GM23338 (cell line): Measurements from ENCODE around the gene NLN. TPM values are rescaled to one million over a fixed set of nuclear protein-coding genes. Genes with fewer than 3 reads are reported as not detected.

ENCODE experiments used
- ATAC-seq: fragments of 200-7000 bp; cut with Tn5 transposase; 3 replicates; pipeline ENCODE4 v1.9.1; 2020
- DNase-seq: peaks from one replicate; pipeline ENCODE4 v3.0.0-alpha.2; 2015; ENCODE audit warnings: low spot score
- H2AFZ ChIP-seq: fragments of 200-600 bp; sonication (generic); 2 replicates; pipeline ENCODE4 v1.8.0; 2016; ENCODE audit warnings: antibody characterized with exemption, mild to moderate bottlenecking, moderate library complexity
- H3F3A ChIP-seq: fragments of 200-600 bp; sonication (generic); replicated peaks from 2 replicates; pipeline ENCODE4 v1.8.0; 2017; ENCODE audit warnings: antibody characterized with exemption, mixed run types, low read depth
- H3K27ac ChIP-seq: fragments of 200-600 bp; sonication (generic); 2 replicates; pipeline ENCODE4 v1.6.1; 2016; ENCODE audit warnings: low read depth
- H3K27me3 ChIP-seq: fragments of 200-600 bp; sonication (generic); 2 replicates; pipeline ENCODE4 v1.8.0; 2016; ENCODE audit warnings: mild to moderate bottlenecking, mixed run types, moderate library complexity; ENCODE audit not compliant: insufficient read depth
- H3K36me3 ChIP-seq: fragments of 200-600 bp; sonication (generic); 2 replicates; pipeline ENCODE4 v1.8.0; 2016; ENCODE audit warnings: mild to moderate bottlenecking; ENCODE audit not compliant: insufficient read depth
- H3K4me1 ChIP-seq: fragments of 200-600 bp; sonication (generic); 2 replicates; pipeline ENCODE4 v1.8.0; 2016; ENCODE audit warnings: mild to moderate bottlenecking, moderate library complexity; ENCODE audit not compliant: insufficient read depth
- H3K4me2 ChIP-seq: fragments of 200-600 bp; sonication (generic); 2 replicates; pipeline ENCODE4 v1.7.1; 2017; ENCODE audit warnings: mixed run types
- H3K4me3 ChIP-seq: fragments of 200-600 bp; sonication (generic); 2 replicates; pipeline ENCODE4 v1.6.1; 2016; ENCODE audit warnings: mixed run types
- H3K79me2 ChIP-seq: fragments of 200-600 bp; sonication (generic); replicated peaks from 2 replicates; pipeline ENCODE4 v1.8.0; 2017; ENCODE audit warnings: mild to moderate bottlenecking; ENCODE audit not compliant: insufficient read depth
- H3K9me2 ChIP-seq: fragments of 200-600 bp; sonication (generic); 2 replicates; pipeline ENCODE4 v1.8.0; 2017; ENCODE audit not compliant: insufficient read depth
- H4K20me1 ChIP-seq: fragments of 200-600 bp; sonication (generic); replicated peaks from 2 replicates; pipeline ENCODE4 v1.8.0; 2017; ENCODE audit warnings: mild to moderate bottlenecking; ENCODE audit not compliant: insufficient read depth
- H3K27ac Mint-ChIP-seq: 2 replicates; pipeline ENCODE4 v1.8.0; 2020; ENCODE audit warnings: inconsistent platforms, mild to moderate bottlenecking, moderate library complexity, mixed read lengths
- H3K27me3 Mint-ChIP-seq: 3 replicates; pipeline ENCODE4 v1.8.0; 2022; ENCODE audit warnings: low read depth, mild to moderate bottlenecking, moderate library complexity, mixed read lengths, inconsistent platforms; ENCODE audit not compliant: insufficient read depth, poor library complexity
- H3K36me3 Mint-ChIP-seq: 3 replicates; pipeline ENCODE4 v1.8.0; 2021; ENCODE audit warnings: low read depth, mild to moderate bottlenecking, inconsistent platforms, moderate library complexity, mixed read lengths
- H3K4me1 Mint-ChIP-seq: 3 replicates; pipeline ENCODE4 v1.8.0; 2020; ENCODE audit warnings: mild to moderate bottlenecking, inconsistent platforms, mixed read lengths
- H3K4me3 Mint-ChIP-seq: 3 replicates; pipeline ENCODE4 v1.8.0; 2021; ENCODE audit warnings: moderate library complexity, mild to moderate bottlenecking, inconsistent platforms, mixed read lengths
- H3K9me3 Mint-ChIP-seq: 3 replicates; pipeline ENCODE4 v1.8.0; 2020; ENCODE audit warnings: moderate library complexity, mild to moderate bottlenecking, inconsistent platforms, mixed read lengths
- CREB1 ChIP-seq: fragments of 250-450 bp; sonication (Bioruptor Pico); IDR thresholded peaks from 2 replicates; pipeline ENCODE4 v1.5.0; 2020; ENCODE audit warnings: low read depth, mild to moderate bottlenecking, moderate library complexity
- ETS1 ChIP-seq: IDR thresholded peaks from 2 replicates; pipeline ENCODE4 v1.6.1; 2016; ENCODE audit warnings: antibody characterized with exemption
- EZH2 ChIP-seq: fragments of 200-600 bp; sonication (generic); IDR thresholded peaks from one replicate; pipeline ENCODE4 v1.8.0; 2017; ENCODE audit warnings: antibody characterized with exemption, mild to moderate bottlenecking, low read depth; ENCODE audit not compliant: unreplicated experiment
- EZH2phosphoT487 ChIP-seq: fragments of 200-600 bp; sonication (generic); IDR thresholded peaks from one replicate; pipeline ENCODE4 v1.8.1; 2018; ENCODE audit warnings: antibody characterized with exemption; ENCODE audit not compliant: unreplicated experiment
- REST ChIP-seq: IDR thresholded peaks from one replicate; pipeline ENCODE4 v1.6.1; 2018; ENCODE audit warnings: antibody characterized with exemption; ENCODE audit not compliant: unreplicated experiment
- STAT1 ChIP-seq: IDR thresholded peaks from one replicate; pipeline ENCODE4 v1.6.1; 2016; ENCODE audit warnings: antibody characterized with exemption; ENCODE audit not compliant: unreplicated experiment
- ZNF114 ChIP-seq: fragments of 250-450 bp; sonication (Bioruptor Pico); IDR thresholded peaks from 2 replicates; pipeline ENCODE4 v1.5.0; 2020; ENCODE audit warnings: mild to moderate bottlenecking, moderate library complexity
- ZNF331 ChIP-seq: fragments of 250-450 bp; sonication (Bioruptor Pico); IDR thresholded peaks from 2 replicates; pipeline ENCODE4 v1.5.0; 2020; ENCODE audit warnings: low read depth, mild to moderate bottlenecking, moderate library complexity
- ZNF462 ChIP-seq: fragments of 250-450 bp; sonication (Bioruptor Pico); IDR thresholded peaks from 2 replicates; pipeline ENCODE4 v1.5.0; 2020; ENCODE audit warnings: mild to moderate bottlenecking, moderate library complexity
- polyA plus RNA-seq: library from polyadenylated mRNA; unstranded; fragments of >200 nt; fragmentation: Nextera tagmentation; extraction: Ambion mirVana; gene quantifications from 2 replicates; pipeline ENCODE4 v1.2.1, GENCODE V29; 2016
- total RNA-seq: library from RNA; depleted of rRNA; stranded (reverse); fragments of >200 nt; shearing (Covaris generic); gene quantifications from 2 replicates; pipeline ENCODE4 v1.2.3, GENCODE V29; 2014
- TF ChIP-seq, protein P1 (sequence below), 2 experiments: fragments of 200-600 bp in 1 of 2; sonication (generic) in 1 of 2; conservative IDR thresholded peaks; 2 replicates each; pipeline versions ENCODE4 v1.5.1 to v1.6.1; 2016 to 2017; ENCODE audit warnings: antibody characterized with exemption in 2 of 2, low read depth in 2 of 2, mild to moderate bottlenecking in 2 of 2, moderate library complexity in 1 of 2

NLN gene
- total and polyA plus RNA-seq, 2 experiments from 2014 or later: 56.4 to 168 TPM

- H3K27me3 Mint-ChIP-seq: no peaks in the 10 kb centered on the region
- Histone ChIP-seq H3K27me3 (no peaks in the 10 kb centered on the region), H3K36me3 (no peaks in the 10 kb centered on the region), H4K20me1 (peaks cover 6% of the 10 kb centered on the region; the same call in 1 of the 2 replicates), H3K4me2 (no peak overlapping the region), H3K27ac (no peak overlapping the region), H3K4me3 (no peak overlapping the region), H3F3A (0 out of 2 replicates have a peak, but pooled peaks cover 3% of the 10 kb centered on the region), H3K79me2 (no peaks in the 10 kb centered on the region), H2AFZ (no peak overlapping the region), H3K4me1 (peaks cover 6% of the 10 kb centered on the region; the same call in 1 of the 2 replicates), H3K9me2 (no peaks in the 10 kb centered on the region)
- no peaks in the 10 kb centered on the region for H3K9me3 Mint-ChIP-seq
- H3K4me3 Mint-ChIP-seq: no peak overlapping the region
- ATAC-seq (no peak), DNase-seq (no peak)
- TF ChIP-seq EZH2phosphoT487 (no peak), ZNF114 (CRISPR knock-in tag) (no peak), CREB1 (CRISPR knock-in tag) (no peak), STAT1 (no peak), ETS1 (no peak), ZNF462 (CRISPR knock-in tag) (no peak), REST (no peak), ZNF331 (CRISPR knock-in tag) (no peak), EZH2 (no peak)
- TF ChIP-seq, protein P1, sequence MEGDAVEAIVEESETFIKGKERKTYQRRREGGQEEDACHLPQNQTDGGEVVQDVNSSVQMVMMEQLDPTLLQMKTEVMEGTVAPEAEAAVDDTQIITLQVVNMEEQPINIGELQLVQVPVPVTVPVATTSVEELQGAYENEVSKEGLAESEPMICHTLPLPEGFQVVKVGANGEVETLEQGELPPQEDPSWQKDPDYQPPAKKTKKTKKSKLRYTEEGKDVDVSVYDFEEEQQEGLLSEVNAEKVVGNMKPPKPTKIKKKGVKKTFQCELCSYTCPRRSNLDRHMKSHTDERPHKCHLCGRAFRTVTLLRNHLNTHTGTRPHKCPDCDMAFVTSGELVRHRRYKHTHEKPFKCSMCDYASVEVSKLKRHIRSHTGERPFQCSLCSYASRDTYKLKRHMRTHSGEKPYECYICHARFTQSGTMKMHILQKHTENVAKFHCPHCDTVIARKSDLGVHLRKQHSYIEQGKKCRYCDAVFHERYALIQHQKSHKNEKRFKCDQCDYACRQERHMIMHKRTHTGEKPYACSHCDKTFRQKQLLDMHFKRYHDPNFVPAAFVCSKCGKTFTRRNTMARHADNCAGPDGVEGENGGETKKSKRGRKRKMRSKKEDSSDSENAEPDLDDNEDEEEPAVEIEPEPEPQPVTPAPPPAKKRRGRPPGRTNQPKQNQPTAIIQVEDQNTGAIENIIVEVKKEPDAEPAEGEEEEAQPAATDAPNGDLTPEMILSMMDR (conservative IDR thresholded peaks at IDR 0.05; ENCODE audit: low read depth in 2 of 2): no peak
- no peak overlapping the region for H3K27ac Mint-ChIP-seq
- peaks cover 12% of the 10 kb centered on the region for H3K4me1 Mint-ChIP-seq
- no peaks in the 10 kb centered on the region; the same call in 2 of the 3 replicates for H3K36me3 Mint-ChIP-seq
These were observed 108.9 kb downstream of the NLN start for GRCh38 chr5:65830856-65831255.
